Fibroblast of villous mesenchyme (primary cell): ENCODE data around the gene TP53TG5. TPM values are rescaled to one million over a fixed set of nuclear protein-coding genes. Genes with fewer than 3 reads are reported as not detected.

Experiments
- DNase-seq: peaks from one replicate; pipeline ENCODE4 v3.0.0-alpha.2; 2010; ENCODE audit warnings: low read depth
- H3K4me3 ChIP-seq: 2 replicates; pipeline ENCODE4 v1.5.1; 2011; ENCODE audit warnings: low read depth, mild to moderate bottlenecking, low read length
- CTCF ChIP-seq: IDR thresholded peaks from 2 replicates; pipeline ENCODE4 v1.5.1; 2012; ENCODE audit warnings: low read depth, mild to moderate bottlenecking, low read length; ENCODE audit not compliant: insufficient read depth
- total RNA-seq: library from RNA; depleted of rRNA; stranded (reverse); fragments of >200 nt; gene quantifications from 2 replicates; pipeline ENCODE4 v1.2.3, GENCODE V29; 2012

TP53TG5 gene
- total RNA-seq, 1 donor: not detected

GRCh38 chr20:45419188-45420091 is 41.3 kb upstream of the TP53TG5 start:
- no peak overlapping the region for H3K4me3 ChIP-seq
- TF ChIP-seq CTCF: no peak
- peak; percentile 43 for DNase-seq

- peak overlapping the region; percentile 98 for H3K4me3 ChIP-seq
- no peak for DNase-seq
- TF ChIP-seq CTCF: no peak
Observed at GRCh38 chr20:45416917-45417316, 38.8 kb upstream of the TP53TG5 start.

GRCh38 chr20:45415822-45416637 is 37.9 kb upstream of the TP53TG5 start, which contains the start of gene PIGT:
Gene PIGT, plus strand, starts transcription at chr20:45416141. Its CDS starts 16 bp downstream, at chr20:45416157.
- no peak for TF ChIP-seq CTCF
- peak within 1 kb of the TSS; percentile 98 for H3K4me3 ChIP-seq
- peak; percentile 81 for DNase-seq

- no peak for TF ChIP-seq CTCF
Observed at GRCh38 chr20:45413479-45413878, 35.4 kb upstream of the TP53TG5 start.

GRCh38 chr20:45412653-45413052 is 34.5 kb upstream of the TP53TG5 start:
- H3K4me3 ChIP-seq: no peak overlapping the region
- DNase-seq: no peak
- no peak for TF ChIP-seq CTCF

More at GRCh38 chr20:45413479-45413878, 35.4 kb upstream of the TP53TG5 start:
- DNase-seq: no peak
- no peak overlapping the region for H3K4me3 ChIP-seq

GRCh38 chr20:45410887-45411286 is 32.8 kb upstream of the TP53TG5 start:
- H3K4me3 ChIP-seq: no peak overlapping the region
- TF ChIP-seq CTCF: no peak
- no peak for DNase-seq
